ENCODE data around the gene GSE1. TPM values are rescaled to one million over a fixed set of nuclear protein-coding genes. Genes with fewer than 3 reads are reported as not detected.

Gene GSE1
- total and polyA plus RNA-seq, 9 of the 15 experiments (the other 6 are each of a cell fraction or from before 2014, with no cell fraction given) = 12.2 to 244 (median 57.9) TPM

DNA sequence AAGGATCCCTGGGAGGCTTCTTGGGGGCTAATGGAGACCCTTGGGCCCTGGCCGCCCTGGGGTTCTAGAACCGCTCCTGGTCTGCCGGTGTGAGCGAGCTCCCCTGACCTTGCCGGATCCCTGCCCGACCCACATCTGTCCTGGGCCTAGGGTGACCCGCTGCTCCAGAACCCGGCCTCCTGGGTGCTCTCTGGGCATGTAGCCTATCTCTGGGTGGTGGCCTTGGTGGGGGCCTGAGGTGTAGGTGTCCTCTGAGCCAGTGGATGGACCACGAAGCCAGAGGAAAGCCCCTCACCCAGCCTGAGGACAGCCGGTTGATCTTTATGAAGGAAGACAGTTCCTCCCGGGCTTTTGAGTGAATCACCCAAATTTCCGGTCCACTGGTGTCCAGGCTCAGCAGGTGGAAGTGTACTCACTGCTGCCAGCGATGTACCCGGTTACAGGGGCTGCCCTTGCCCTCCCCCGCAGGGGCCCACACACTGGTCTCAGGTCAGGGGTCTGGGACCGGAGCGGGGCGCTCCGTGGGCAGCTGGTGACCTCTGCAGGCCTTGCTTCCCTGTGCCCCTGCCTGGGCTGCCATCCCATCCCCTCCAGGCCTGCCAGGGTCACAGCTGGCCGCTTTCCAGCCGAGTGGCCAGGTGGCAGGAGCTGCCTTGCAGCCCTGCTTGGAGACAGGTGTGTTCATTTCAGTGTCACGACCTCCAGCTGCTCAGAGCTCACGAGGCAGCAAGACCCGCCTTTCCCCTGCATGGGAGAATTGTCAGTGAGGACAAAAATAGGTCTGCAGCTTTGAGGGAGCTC lies 10.5 kb upstream of the GSE1 start (continued):
- TF ChIP-seq CREM (IDR thresholded peaks at IDR 0.05; ENCODE audit: low read depth) (no peak), L3MBTL2 (IDR thresholded peaks at IDR 0.05) (0 out of 2 replicates have a peak, but pooled peaks have one; percentile 4), ZBTB7A (IDR thresholded peaks at IDR 0.05; ENCODE audit: borderline replicate concordance, control insufficient read depth, low read depth, low read length) (peak; percentile 8; the same call in 1 of the 2 replicates), NFIC (IDR thresholded peaks at IDR 0.05) (0 out of 2 replicates have a peak, but pooled peaks have one; percentile 41), IRF2 (CRISPR knock-in tag; IDR thresholded peaks at IDR 0.05) (0 out of 2 replicates have a peak, but pooled peaks have one; percentile 28), POLR2A (conservative IDR thresholded peaks at IDR 0.05) (0 out of 2 replicates have a peak, but pooled peaks have one; percentile 11), GTF2E2 (tag; IDR thresholded peaks at IDR 0.05) (0 out of 2 replicates have a peak, but pooled peaks have one; percentile 45)
- TF ChIP-seq, protein P1, sequence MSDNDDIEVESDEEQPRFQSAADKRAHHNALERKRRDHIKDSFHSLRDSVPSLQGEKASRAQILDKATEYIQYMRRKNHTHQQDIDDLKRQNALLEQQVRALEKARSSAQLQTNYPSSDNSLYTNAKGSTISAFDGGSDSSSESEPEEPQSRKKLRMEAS (CRISPR knock-in tag; IDR thresholded peaks at IDR 0.05) = peak; percentile 23; the same call in 1 of the 2 replicates
- TF ChIP-seq, protein P2, sequence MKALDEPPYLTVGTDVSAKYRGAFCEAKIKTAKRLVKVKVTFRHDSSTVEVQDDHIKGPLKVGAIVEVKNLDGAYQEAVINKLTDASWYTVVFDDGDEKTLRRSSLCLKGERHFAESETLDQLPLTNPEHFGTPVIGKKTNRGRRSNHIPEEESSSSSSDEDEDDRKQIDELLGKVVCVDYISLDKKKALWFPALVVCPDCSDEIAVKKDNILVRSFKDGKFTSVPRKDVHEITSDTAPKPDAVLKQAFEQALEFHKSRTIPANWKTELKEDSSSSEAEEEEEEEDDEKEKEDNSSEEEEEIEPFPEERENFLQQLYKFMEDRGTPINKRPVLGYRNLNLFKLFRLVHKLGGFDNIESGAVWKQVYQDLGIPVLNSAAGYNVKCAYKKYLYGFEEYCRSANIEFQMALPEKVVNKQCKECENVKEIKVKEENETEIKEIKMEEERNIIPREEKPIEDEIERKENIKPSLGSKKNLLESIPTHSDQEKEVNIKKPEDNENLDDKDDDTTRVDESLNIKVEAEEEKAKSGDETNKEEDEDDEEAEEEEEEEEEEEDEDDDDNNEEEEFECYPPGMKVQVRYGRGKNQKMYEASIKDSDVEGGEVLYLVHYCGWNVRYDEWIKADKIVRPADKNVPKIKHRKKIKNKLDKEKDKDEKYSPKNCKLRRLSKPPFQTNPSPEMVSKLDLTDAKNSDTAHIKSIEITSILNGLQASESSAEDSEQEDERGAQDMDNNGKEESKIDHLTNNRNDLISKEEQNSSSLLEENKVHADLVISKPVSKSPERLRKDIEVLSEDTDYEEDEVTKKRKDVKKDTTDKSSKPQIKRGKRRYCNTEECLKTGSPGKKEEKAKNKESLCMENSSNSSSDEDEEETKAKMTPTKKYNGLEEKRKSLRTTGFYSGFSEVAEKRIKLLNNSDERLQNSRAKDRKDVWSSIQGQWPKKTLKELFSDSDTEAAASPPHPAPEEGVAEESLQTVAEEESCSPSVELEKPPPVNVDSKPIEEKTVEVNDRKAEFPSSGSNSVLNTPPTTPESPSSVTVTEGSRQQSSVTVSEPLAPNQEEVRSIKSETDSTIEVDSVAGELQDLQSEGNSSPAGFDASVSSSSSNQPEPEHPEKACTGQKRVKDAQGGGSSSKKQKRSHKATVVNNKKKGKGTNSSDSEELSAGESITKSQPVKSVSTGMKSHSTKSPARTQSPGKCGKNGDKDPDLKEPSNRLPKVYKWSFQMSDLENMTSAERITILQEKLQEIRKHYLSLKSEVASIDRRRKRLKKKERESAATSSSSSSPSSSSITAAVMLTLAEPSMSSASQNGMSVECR (CRISPR knock-in tag; IDR thresholded peaks at IDR 0.05) = no peak
